ENCODE results near the gene LRRN4. TPM values are rescaled to one million over a fixed set of nuclear protein-coding genes. Genes with fewer than 3 reads are reported as not detected.

LRRN4 gene
- total RNA-seq, 1 donor from 2014 or later = not detected

DNA sequence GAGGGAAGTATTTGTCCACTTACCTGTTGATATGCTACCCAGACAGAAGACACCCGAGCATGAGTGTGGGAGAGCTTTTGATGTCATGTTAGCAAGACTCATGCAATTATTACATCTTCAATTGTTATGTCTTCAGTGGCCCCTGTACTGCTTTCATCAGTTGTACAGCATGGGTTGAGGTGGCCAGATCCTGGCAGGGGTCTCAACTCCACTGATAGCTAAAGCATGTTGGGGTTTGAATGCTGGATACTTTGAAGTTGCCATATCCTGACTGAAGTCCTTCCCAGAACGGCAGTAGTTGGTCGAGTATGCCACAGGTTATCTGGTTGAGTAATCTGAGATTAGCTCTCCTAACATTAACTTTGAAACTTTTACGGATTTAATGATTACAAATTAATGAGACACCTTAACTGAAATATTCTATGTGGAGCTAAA lies 46.7 kb downstream of the LRRN4 start:
- DNase-seq = no peak
- H3K4me1 Mint-ChIP-seq = peaks cover 24% of the 10 kb centered on the region
- H3K9me3 Mint-ChIP-seq = no peaks in the 10 kb centered on the region
- peaks cover 25% of the 10 kb centered on the region for H3K36me3 Mint-ChIP-seq (ENCODE audit: low read depth)
- ChIA-PET CTCF (no interaction called here), POLR2A (interaction anchor here (0.8 kb wide), 1 partner anchor 60 kb away, joined by 3 read pairs; no protein-coding TSS in a partner anchor)
- intact Hi-C loops (cut with micrococcal nuclease) = no loop called here
- H3K4me3 Mint-ChIP-seq = peak overlapping the region; percentile 93
- H3K27me3 Mint-ChIP-seq = no peaks in the 10 kb centered on the region
- no peak for TF ChIP-seq CTCF (IDR thresholded peaks at IDR 0.05)
- no peak for ATAC-seq (ENCODE audit: low read depth)
- no peak overlapping the region for H3K27ac Mint-ChIP-seq

GRCh38 chr20:6006603-6006949 lies 47.3 kb downstream of the LRRN4 start:
- no peaks in the 10 kb centered on the region for H3K9me3 Mint-ChIP-seq
- no peak for ATAC-seq (ENCODE audit: low read depth)
- peaks cover 20% of the 10 kb centered on the region for H3K36me3 Mint-ChIP-seq (ENCODE audit: low read depth)
- ChIA-PET POLR2A (no interaction called here), CTCF (no interaction called here)
- H3K4me3 Mint-ChIP-seq = peak overlapping the region; percentile 93
- no peaks in the 10 kb centered on the region for H3K27me3 Mint-ChIP-seq
- peaks cover 24% of the 10 kb centered on the region for H3K4me1 Mint-ChIP-seq
- TF ChIP-seq CTCF (IDR thresholded peaks at IDR 0.05) = no peak
- H3K27ac Mint-ChIP-seq = peak overlapping the region; percentile 83
- intact Hi-C loops (cut with micrococcal nuclease) = no loop called here
- DNase-seq = no peak

DNA sequence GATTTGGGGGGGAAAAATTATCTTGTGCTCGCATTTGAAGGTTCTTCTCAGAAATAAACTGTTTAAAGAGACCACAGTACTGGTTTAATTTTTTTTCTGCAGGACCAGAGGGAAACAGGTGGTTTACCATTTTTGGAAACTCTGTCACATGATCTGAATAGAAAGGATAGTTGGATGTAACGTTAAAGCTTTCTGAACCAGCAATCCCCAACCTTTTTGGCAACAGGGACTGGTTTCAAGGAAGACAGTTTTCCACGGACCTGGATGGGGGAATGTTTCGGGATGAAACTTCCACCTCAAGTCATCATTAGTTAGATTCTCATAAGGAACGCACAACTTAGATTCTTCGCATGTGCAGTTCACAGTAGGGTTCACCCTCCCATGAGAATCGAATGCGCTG lies 53.0 kb downstream of the LRRN4 start:
- H3K4me3 Mint-ChIP-seq = no peak overlapping the region
- DNase-seq (no peak), ATAC-seq (ENCODE audit: low read depth) (no peak)
- no peak for TF ChIP-seq CTCF (IDR thresholded peaks at IDR 0.05)
- intact Hi-C loops (cut with micrococcal nuclease) = no loop called here
- no peaks in the 10 kb centered on the region for H3K9me3 Mint-ChIP-seq
- peaks cover 1% of the 10 kb centered on the region for H3K36me3 Mint-ChIP-seq (ENCODE audit: low read depth)
- CTCF ChIA-PET = interaction anchor here (1.1 kb wide), 1 partner anchor 472 kb away, joined by 5 read pairs; no protein-coding TSS in a partner anchor
- no peaks in the 10 kb centered on the region for H3K27me3 Mint-ChIP-seq
- POLR2A ChIA-PET = interaction anchor here (0.7 kb wide), 1 partner anchor 59 kb away, joined by 3 read pairs; no protein-coding TSS in a partner anchor
- peaks cover 18% of the 10 kb centered on the region for H3K4me1 Mint-ChIP-seq
- no peak overlapping the region for H3K27ac Mint-ChIP-seq

- intact Hi-C loops (cut with micrococcal nuclease) = no loop called here
- DNase-seq (no peak), ATAC-seq (ENCODE audit: low read depth) (no peak)
- Mint-ChIP-seq H3K4me3 (no peak overlapping the region), H3K36me3 (ENCODE audit: low read depth) (peaks cover 11% of the 10 kb centered on the region), H3K9me3 (no peaks in the 10 kb centered on the region), H3K4me1 (peaks cover 14% of the 10 kb centered on the region), H3K27ac (no peak overlapping the region), H3K27me3 (no peaks in the 10 kb centered on the region)
- POLR2A ChIA-PET = no interaction called here
- no peak for TF ChIP-seq CTCF (IDR thresholded peaks at IDR 0.05)
- CTCF ChIA-PET = no interaction called here
These were observed 54.1 kb downstream of the LRRN4 start for GRCh38 chr20:5999783-6000182.

DNA sequence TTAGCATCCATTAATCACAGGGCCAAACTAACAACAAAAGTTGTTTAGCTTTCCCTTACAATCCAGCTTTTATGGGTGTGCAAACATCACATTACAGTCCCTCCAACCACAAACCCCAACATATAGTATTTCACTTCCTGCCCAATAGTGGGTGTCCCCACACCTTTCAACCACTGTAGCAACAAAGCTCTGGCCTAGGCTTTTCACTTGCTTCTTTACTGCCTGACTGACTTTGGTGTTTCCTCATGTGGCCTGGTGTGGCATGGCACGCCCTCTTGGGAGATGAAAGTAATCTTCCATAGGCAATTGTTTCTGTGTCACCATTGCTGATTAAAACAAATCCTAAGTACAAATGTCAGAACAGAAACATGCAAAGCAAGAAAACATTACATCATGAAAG lies 57.1 kb downstream of the LRRN4 start:
- peak overlapping the region; percentile 41 for H3K27ac Mint-ChIP-seq
- TF ChIP-seq CTCF (IDR thresholded peaks at IDR 0.05) = no peak
- intact Hi-C loops (cut with micrococcal nuclease) = no loop called here
- peaks cover 14% of the 10 kb centered on the region for H3K4me1 Mint-ChIP-seq
- H3K4me3 Mint-ChIP-seq = no peak overlapping the region
- H3K9me3 Mint-ChIP-seq = no peaks in the 10 kb centered on the region
- DNase-seq (no peak), ATAC-seq (ENCODE audit: low read depth) (peak; percentile 49)
- peaks cover 16% of the 10 kb centered on the region for H3K36me3 Mint-ChIP-seq (ENCODE audit: low read depth)
- CTCF ChIA-PET = no interaction called here
- POLR2A ChIA-PET = no interaction called here
- H3K27me3 Mint-ChIP-seq = no peaks in the 10 kb centered on the region
